Measurements from ENCODE around the gene ZNF784. TPM values are rescaled to one million over a fixed set of nuclear protein-coding genes. Genes with fewer than 3 reads are reported as not detected.

Gene ZNF784
- total and polyA plus RNA-seq, 2 of the 13 experiments (the other 11 are each of a cell fraction or from before 2014, with no cell fraction given): 4.1 to 4.2 TPM

GRCh38 chr19:55605207-55605636 lies 19.1 kb downstream of the ZNF784 start:
- peak overlapping the region; percentile 81 for H3K27ac ChIP-seq (ENCODE audit: extremely low read length, insufficient read depth, low read length)
- H4K20me1 ChIP-seq (ENCODE audit: insufficient read depth, low read length): no peaks in the 10 kb centered on the region
- H3K4me3 ChIP-seq (replicated peaks in 1 of 3; ENCODE audit: insufficient read depth in 1 of 3, low read depth in 2 of 3, low read length in 3 of 3): peak overlapping the region; percentile 51 to 85 (median 84); a peak in 4 of 6 replicates
- H2AFZ ChIP-seq (ENCODE audit: low read length): no peak overlapping the region
- 0% methylated on average over 5 of the region's 43 CpGs for WGBS (ENCODE audit: low lambda C conversion rate)
- H3K36me3 ChIP-seq (replicated peaks in 1 of 2; ENCODE audit: control insufficient read depth in 1 of 2, insufficient read depth in 2 of 2, low read length in 2 of 2): peaks cover 0 to 2% of the 10 kb centered on the region in 2 experiments; a peak in 1 of 5 replicates
- DNase-seq (ENCODE audit: low spot score) (peak; percentile 95), ATAC-seq (peak; percentile 77), FAIRE-seq (peak; percentile 60)
- H3K79me2 ChIP-seq (ENCODE audit: insufficient read depth, low read length): peaks cover 15% of the 10 kb centered on the region
- BruUV-seq (replicated peaks): no TSS peak
- in situ Hi-C loops (cut with HindIII; ENCODE audit: extremely low pct_ligation_motif_present, low pct_unique_long_range_greater_than_20kb): loop anchor here (5.0 kb wide), 1 partner anchor 88 kb away; no protein-coding TSS in a partner anchor
- peaks cover 50% of the 10 kb centered on the region for H3K4me1 ChIP-seq (ENCODE audit: insufficient read depth, low read length)
- POLR2A ChIA-PET: interaction anchor here (0.8 to 2.8 kb wide), 11 partner anchors 9 to 346 kb away, joined by 3 to 23 read pairs (median 4); partner anchors contain the start of genes ISOC2, PPP6R1, U2AF2 and ZNF784
- CTCF ChIA-PET (ENCODE audit: low intra/inter-chr PET ratio, low total read pairs): interaction anchor here (0.9 to 3.0 kb wide), 2 partner anchors 26 to 88 kb away, joined by 3 to 25 read pairs; no protein-coding TSS in a partner anchor
- H3K27me3 ChIP-seq (ENCODE audit: control insufficient read depth in 1 of 2, insufficient read depth in 2 of 2, low read length in 2 of 2): no peaks in the 10 kb centered on the region; a peak in 1 of 5 replicates
- H3K9ac ChIP-seq (ENCODE audit: insufficient read depth, low read depth, low read length): peak overlapping the region; percentile 84
- intact Hi-C loops (cut with micrococcal nuclease; ENCODE audit: unreplicated experiment): loop anchor here (10.0 kb wide), 1 partner anchor 50 kb away; no protein-coding TSS in a partner anchor
- peak overlapping the region; percentile 97 for H3K4me2 ChIP-seq (ENCODE audit: low read depth, low read length)
- H3K9me3 ChIP-seq (ENCODE audit: low read length): no peaks in the 10 kb centered on the region
- TF ChIP-seq KDM1A (CRISPR knock-in tag; IDR thresholded peaks at IDR 0.05): no peak
- 0 out of 2 replicates have a peak, but pooled peaks have one; percentile 16 for TF ChIP-seq BCL6 (CRISPR knock-in tag; IDR thresholded peaks at IDR 0.05)
- peak; percentile 6; the same call in 1 of the 2 replicates for TF ChIP-seq FOSL2 (CRISPR knock-in tag; IDR thresholded peaks at IDR 0.05)
- no peak for TF ChIP-seq SRY (CRISPR knock-in tag; IDR thresholded peaks at IDR 0.05)
- no peak for TF ChIP-seq ZNF768 (CRISPR knock-in tag; IDR thresholded peaks at IDR 0.05)
- TF ChIP-seq ZNF367 (CRISPR knock-in tag; IDR thresholded peaks at IDR 0.05; ENCODE audit: borderline replicate concordance): no peak
- TF ChIP-seq MNT (IDR thresholded peaks at IDR 0.05): peak; percentile 21; the same call in 1 of the 2 replicates
- TF ChIP-seq ERF (CRISPR knock-in tag; IDR thresholded peaks at IDR 0.05): 0 out of 2 replicates have a peak, but pooled peaks have one; percentile 21
- peak; percentile 31; the same call in 1 of the 2 replicates for TF ChIP-seq RXRB (CRISPR knock-in tag; IDR thresholded peaks at IDR 0.05; ENCODE audit: borderline replicate concordance)
- TF ChIP-seq ATF1 (CRISPR knock-in tag; IDR thresholded peaks at IDR 0.05): no peak
- 0 out of 2 replicates have a peak, but pooled peaks have one; percentile 2 for TF ChIP-seq ZNF607 (CRISPR knock-in tag; IDR thresholded peaks at IDR 0.05; ENCODE audit: borderline replicate concordance)
- TF ChIP-seq SIN3A (IDR thresholded peaks at IDR 0.05; ENCODE audit: borderline replicate concordance, low read depth, low read length): 0 out of 2 replicates have a peak, but pooled peaks have one; percentile 0
- peak; percentile 64 for TF ChIP-seq POLR2AphosphoS5 (IDR thresholded peaks at IDR 0.05; ENCODE audit: low read depth, low read length)
- peak; percentile 33; the same call in 1 of the 2 replicates for TF ChIP-seq NR2C2 (CRISPR knock-in tag; IDR thresholded peaks at IDR 0.05; ENCODE audit: borderline replicate concordance)
- TF ChIP-seq ZNF704 (CRISPR knock-in tag; IDR thresholded peaks at IDR 0.05; ENCODE audit: borderline replicate concordance): no peak
- no peak for TF ChIP-seq CENPX (CRISPR knock-in tag; IDR thresholded peaks at IDR 0.05)
- TF ChIP-seq ZBTB25 (CRISPR knock-in tag; IDR thresholded peaks at IDR 0.05): peak; percentile 95
- TF ChIP-seq ZBTB38 (CRISPR knock-in tag; IDR thresholded peaks at IDR 0.05): no peak
- peak; percentile 73; the same call in 1 of the 2 replicates for TF ChIP-seq ETV5 (CRISPR knock-in tag; IDR thresholded peaks at IDR 0.05; ENCODE audit: borderline replicate concordance)
- peak; percentile 50 for TF ChIP-seq HNRNPK (IDR thresholded peaks at IDR 0.05; ENCODE audit: low read depth, low read length, poor library complexity, severe bottlenecking)
- TF ChIP-seq FOXK1 (CRISPR knock-in tag; IDR thresholded peaks at IDR 0.05; ENCODE audit: borderline replicate concordance, low read depth): peak; percentile 57; the same call in 1 of the 2 replicates

All from HepG2 (cell line).